Stimulated activated CD4-positive, alpha-beta T cell treated with anti-CD3 and anti-CD28 coated beads, Interleukin-12 subunit alpha, Interleukin-12 subunit beta, amount 100 ng/mL, for 48 hours (primary cell): ENCODE data around the gene MORF4L1.
"Not testable (repeated sequence)": the region's sequence is repeated elsewhere in the genome, so short reads cannot be mapped to it uniquely, and the experiment has no call there.

Experiments used
- DNase-seq, 3 donors: peaks; one replicate each; pipeline ENCODE4 v3.0.0-alpha.2; 2020; ENCODE audit warnings: low read depth in 2 of 3, low spot score in 1 of 3

MORF4L1 gene

DNA sequence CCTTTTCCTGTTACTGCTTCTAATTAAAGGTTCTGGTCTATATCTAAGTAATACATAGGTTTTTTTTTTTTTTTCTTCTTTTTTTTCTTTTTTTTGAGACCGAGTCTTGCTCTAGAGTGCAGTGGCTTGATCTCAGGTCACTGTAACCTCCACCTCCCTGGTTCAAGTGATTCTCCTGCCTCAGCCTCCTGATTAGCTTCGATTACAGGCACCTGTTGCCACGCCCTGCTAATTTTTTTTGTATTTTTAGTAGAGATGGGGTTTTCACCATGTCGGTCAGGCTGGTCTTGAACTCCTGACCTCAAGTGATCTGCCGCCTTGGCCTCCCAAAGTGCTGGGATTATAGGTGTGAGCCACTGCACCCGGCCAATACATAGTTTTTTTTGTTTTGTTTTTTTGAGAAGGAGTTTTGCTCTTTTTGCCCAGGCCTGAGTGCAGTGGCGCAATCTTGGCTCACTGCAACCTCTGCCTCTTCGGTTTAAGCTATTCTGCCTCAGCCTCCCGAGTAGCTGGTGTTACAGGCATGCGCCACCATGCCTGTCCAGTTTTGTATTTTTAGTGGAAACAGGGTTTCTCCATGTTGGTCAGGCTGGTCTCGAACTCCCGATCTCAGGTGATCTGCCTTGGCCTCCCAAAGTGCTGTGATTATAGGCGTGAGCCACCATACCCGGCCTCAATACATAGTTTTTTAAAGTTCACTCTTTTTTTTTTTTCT is 28.3 kb downstream of the MORF4L1 start:
- DNase-seq = not testable (repeated sequence)

DNA sequence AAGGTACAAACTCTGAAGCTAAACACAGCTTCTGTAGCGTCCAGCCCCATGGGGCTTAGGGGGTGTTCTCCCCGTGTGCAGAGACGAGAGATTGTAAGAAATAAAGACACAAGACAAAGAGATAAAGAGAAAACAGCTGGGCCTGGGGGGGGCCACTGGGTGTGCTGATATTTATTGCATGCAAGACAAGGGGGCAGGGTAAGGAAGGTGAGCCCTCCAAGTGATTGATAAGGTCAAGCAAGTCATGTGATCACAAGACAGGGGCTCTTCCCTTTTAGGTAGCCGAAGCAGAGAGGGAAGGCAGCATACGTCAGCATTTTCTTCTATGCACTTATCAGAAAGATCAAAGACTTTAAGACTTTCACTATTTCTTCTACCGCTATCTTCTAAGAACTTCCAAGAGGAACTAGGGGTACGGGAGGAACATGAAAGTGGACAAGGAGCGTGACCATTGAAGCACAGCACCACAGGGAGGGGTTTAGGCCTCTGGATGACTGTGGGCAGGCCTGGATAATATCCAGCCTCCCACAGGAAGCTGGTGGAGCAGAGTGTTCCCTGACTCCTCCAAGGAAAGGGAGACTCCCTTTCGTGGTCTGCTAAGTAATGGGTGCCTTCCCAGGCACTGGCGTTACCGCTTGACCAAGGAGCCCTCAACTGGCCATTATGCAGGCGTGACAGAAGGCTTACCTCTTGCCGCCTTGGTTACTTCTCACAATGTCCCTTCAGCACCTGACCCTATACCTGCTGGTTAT is 29.8 kb downstream of the MORF4L1 start:
- DNase-seq = not testable (repeated sequence)

DNA sequence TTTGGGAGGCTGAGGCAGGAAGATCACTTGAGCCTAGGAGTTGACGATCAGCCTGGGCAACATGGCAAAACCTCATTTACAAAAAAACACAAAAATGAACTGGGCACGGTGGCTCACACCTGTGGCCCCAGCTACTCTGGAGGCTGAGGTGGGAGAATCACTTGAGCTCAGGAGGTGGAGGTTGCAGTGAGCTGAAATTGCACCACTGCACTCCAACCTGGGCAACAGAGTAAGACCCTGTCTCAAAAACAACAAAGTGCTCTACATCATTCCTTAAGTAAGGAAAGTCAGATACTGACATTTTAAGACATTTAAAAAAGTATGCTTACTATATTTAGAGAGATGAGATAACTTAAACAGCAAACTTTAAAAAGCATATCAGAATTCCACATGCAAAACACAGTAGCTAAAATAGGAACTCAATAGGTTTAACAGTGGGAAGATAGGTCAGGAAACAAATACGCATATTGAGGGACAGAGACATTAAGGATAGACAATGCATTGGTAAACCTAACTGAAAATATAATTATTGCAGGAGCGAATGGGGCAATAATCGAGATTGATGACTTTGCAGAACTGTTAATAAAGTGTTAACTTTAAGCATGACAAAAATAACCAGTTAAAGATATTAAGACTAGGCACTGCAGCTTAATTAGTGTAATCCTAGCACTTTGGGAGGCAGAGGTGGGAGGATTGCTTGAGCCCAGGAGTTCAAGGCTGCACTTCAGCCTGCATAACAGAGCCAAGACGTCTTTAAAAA is 32.1 kb downstream of the MORF4L1 start:
- DNase-seq = no peak

DNA sequence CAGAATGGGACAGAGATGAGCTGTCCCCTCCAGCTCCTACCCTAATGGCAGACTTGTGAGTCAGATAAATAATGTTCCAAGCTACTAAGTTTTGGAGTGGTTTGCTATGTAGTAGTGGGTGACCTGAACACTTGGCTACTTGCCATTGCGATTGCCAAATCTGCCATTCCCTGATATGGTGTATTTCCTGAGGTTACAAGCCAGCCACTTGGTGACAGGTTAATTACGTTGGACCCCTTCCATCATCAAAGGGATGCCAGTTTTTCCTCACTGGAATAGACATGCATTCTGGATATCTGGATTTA is 33.6 kb downstream of the MORF4L1 start:
- DNase-seq = no peak

DNA sequence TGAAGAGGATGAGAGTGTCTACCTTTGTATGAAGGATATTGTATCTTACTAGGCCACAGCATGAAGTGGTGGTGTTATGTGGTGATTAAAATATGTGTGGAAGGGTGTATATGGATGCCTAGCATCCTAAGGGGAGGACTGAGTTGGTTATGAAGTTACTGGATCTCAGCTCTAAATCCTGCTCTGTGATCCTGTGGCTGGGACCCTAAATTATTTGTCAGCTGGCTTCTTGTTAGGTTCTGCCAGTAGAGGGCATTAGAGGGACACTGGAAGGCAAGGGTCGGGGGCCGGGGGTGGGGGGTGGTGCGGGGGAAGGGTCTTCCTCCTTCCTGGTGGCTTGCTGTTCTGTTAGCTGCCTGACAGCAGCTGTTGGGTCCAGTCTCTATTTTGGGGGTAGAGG is 34.9 kb downstream of the MORF4L1 start:
- no peak for DNase-seq

DNA sequence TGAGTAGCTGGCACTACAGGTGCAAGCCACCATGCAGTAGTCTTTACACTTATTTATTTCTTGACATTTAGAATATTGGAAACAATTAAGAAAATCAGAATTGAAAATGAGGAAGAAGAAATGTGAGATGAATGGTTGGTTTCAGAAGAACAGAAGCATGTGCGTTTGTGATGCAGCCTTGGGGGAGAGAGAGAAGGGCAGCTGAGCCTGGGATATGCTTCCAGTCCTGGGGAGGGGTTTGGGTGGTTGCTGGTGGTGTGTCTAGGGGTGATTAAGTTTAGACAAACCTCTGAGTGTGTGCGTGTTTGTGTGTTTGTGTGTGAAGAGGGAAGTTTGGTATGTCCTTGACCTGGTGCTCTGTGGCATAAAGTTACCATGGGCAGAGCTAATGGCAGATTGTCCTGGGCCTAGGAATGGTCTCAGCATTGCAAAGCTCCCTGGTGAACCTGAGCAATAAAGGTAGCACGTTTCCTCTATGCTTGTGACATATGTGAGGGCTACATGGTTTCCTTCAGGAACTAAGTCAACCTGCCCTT is 36.5 kb downstream of the MORF4L1 start:
- DNase-seq = no peak

DNA sequence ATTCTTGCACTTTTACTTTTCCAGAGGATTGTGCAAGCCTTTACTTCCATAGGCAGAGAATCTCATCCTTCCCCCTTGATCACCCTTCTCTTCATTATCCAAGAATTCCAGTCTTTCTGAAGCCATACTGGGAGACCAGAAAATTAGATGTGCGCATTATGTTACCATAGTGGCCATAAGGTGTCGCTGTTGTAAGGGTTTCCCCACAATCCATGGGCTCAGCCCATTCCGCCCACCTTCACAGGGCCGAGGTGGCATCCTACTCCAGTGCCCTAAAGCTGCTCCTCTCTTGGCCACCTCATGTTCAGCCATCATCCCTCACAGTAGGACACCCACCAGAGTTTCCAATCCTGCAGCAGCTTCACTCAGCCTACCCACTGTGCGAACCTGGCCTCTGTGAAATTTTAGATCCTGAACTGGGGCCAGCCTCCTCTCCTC is 37.1 kb downstream of the MORF4L1 start:
- peak in 1 of 3 donors; percentile 41 for DNase-seq

DNA sequence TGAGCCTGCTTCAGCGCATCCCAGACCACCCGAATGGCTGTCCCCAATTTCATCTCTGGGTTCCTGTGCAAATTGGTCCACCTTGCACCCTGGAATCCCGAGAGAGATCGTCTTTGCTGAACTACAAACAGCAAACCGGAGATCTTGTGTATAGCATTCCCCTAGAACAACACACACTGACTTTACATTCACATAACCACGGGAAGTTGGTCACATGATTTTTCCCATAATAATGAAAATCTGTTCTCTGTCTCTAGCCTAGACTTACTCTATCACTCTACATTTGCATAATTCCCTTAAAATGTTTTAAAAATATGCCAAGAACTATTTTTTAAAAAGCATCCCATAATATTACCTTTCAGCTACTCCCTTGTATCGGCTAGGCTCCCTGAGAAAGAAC is 37.6 kb downstream of the MORF4L1 start:
- no peak for DNase-seq

DNA sequence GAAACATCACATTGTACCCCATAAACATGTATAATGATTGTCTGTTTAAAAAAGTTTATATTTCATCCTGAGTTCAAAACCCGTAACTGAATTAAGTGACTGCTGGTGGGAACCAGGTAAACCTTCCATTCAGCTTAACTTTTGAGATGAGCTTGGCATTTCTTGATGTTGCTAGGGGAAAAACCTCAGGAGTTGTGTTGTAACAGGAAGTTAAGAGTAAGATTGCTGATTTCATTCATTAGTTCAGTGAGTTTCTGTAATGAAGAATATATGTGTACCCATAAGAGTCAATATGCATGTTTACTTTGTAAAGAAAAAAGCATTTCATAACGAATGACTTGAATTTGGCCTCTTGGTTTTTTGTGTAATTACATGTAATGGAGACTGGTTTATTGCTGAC is 39.6 kb downstream of the MORF4L1 start:
- DNase-seq = no peak

DNA sequence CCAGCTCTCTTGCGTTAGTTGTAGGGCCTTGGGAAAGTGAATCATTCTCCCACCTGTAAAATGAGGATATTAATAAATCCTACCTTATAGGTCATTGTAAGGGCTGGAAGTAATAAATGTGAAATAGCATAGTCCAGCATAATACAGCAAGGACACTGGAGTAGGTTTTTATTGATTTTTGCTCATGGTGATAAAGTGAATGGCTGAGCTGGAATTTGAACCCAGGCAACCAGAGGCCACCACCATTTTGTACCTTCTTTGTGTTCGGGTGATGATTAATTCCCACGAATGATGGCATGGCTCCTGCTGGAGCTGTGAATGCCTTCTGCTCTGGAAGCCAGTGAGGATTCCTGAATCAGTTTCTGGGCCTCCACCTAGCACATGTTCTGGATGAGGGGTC is 40.3 kb downstream of the MORF4L1 start:
- DNase-seq = no peak

DNA sequence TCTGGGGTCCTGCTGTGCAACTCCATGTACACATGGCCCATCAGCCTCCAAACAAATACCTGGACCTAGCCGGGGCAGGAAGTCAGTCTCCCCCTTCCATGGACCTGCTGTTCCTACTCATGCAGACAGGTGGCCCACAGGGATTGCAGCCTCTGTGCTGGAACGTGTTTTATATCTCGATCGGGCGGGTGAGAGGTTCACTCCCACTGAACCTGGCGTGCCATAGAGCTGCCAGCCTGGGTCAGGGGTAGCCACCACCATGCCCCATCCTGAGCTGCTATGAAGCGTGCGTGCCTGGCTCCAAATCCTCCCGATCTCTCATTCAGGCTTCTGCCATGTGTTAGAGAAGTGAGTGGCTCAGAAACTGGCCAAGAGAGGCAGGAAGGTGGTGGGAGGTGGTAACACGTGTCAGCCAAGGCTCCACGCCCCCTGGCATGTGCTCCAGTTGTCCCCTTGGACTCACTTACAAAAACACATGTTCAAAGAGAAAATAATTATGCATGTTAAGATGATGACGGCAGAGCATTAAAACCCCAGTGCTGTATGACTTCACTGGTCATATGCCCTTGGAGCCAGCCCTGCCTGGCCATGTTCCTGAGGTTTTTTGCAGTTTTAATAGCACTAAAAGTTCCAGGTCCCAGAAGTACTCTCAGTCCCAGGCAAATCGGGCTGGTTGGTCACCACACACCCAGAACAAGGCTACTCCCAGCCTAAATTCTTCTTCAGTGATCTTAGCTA is 41.5 kb downstream of the MORF4L1 start:
- DNase-seq = no peak

DNA sequence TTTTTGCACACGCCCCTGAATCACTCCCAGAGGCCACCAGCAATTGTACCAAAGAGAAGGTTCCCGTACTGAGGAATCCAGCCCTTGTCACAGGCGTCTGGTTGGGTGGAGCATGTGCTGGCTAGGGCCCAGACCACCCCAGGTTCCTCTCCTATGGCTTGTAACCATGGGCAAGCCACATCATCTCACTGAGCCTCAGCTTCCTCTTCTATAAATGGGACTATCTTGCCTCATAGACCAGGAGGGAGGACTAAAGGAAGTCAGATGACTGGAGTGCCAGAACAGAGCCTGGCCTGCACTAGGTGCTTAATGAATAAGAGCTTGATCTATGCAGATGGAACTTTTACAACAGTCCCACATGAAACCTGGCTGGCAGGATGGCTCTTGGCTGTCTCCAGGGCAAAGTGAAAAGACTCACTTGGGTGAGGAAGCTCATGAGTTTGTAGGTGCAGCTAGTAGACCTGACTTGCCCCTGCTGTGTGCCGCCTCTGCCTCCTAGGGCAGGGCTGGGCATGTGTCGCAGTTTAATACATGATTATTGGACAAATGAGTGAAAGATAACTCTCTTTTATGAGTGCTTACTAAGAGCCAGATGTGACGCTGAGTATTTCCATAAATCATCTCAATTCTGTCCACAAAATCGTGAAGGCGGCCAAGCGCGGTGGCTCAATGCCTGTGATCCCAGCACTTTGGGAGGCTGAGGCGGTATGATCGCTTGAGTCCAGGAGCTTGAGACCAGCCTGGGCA is 42.8 kb downstream of the MORF4L1 start:
- no peak for DNase-seq

DNA sequence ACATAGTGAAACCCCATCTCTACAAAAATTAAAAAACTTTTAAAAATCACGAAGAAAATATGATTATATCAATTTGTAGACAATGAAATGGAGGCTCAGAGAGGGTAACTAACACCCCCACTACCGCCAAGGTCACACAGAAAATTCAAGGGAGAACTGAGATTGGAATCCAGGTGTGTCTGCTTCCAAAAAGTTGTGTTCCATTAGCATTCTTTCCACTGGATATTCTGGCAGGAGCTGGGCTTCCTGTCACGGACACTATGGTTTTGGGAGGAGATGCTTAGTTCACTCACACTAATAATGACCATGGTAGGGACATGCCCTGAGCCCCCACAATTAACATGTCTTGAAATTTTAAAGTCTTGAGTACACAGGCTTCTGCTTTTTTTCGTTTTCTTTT is 43.4 kb downstream of the MORF4L1 start:
- no peak for DNase-seq

DNA sequence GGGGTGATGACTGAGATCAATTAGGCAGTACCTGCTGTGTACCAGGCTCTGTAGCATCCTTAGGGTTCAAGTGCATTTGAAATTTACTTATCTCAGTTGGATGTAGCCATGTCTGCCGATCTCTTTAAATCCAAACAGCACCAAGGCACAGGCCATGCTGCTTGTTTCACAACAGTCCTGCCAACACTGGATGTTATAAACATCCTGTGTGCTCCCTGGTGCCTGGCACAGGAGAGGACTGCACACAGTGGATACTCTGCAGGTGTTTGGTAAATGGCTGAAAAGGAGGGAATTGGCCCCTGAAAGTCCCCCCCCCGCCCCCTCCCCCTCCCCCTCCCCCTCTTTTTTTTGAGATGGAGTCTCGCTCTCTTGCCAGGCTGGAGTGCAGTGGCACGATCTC is 45.2 kb downstream of the MORF4L1 start:
- DNase-seq = no peak

DNA sequence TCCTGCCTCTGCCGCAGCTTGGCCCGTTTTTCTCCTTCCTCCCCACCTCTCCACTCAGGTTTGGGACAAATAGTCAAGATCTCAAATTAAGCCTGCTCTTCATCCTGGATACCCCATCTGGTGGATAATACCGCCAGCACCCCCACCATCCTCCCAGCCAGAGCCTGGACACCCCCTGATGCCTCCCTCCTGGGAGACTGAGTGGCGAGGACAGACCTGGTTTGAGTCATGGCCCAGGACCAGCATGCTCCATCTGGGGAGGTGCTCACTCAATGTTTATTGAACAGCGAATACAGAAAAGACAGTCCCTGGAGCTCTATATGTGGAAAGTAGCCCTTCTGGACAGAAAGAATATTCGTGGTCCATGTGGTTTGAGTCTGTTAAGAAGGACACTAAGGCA is 48.8 kb downstream of the MORF4L1 start:
- DNase-seq = no peak

DNA sequence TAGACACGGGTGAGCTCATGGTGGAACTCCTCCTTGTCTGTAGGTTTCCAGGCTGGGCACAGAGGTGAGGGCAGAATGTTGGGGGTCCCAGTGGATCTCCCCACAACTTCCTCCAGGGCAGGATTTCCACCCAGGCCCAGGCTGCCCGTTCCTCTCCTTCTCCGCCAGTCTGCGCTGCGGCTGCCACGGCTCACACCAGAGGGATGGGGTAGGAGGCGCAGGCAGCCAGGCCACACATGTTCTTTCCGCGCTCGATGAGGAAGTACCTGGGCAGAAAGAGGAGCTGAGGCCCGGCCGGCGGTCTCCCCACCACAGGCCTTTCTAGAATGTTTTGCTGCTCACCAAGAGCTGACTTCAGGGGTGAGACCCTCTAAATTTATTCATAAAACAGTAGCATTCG is 49.2 kb downstream of the MORF4L1 start:
- DNase-seq = no peak

DNA sequence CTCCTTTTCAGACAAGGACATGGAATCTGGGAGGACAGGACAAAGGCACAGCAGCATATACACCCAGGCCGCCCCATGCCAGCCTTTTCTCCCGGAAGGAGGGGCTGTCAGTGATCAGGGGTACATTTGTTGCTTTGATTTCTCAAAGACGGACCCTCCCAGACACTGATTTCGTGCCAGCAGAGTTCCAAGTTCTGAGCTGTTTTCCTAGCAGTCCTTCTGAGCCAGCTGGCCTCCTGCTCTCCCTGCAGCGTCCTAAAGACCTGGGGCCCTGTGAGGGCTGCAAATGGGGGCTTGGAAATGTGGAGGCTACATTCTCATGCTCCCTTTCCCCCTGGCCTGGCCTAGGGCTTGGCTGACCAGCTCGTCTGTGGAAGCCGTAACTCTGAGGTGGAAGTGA is 49.8 kb downstream of the MORF4L1 start:
- no peak for DNase-seq

DNA sequence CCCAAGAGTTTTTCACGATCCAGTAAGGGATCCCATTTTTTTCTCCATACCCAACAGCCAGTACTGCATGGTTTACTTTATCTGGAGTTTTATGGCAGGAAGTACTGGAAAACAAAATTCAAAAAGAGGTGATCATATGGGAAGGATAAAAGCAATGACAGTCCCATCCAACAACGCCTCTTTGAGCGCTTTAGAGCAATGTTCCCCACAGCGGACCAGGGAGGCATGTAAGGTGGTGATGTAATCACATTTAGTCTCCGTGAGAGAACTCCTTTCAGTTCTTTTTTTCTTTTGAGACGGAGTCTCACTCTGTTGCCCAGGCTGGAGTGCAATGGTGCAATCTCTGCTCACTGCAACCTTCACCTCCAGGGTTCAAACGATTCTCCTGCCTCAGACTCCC is 50.3 kb downstream of the MORF4L1 start:
- no peak for DNase-seq

DNA sequence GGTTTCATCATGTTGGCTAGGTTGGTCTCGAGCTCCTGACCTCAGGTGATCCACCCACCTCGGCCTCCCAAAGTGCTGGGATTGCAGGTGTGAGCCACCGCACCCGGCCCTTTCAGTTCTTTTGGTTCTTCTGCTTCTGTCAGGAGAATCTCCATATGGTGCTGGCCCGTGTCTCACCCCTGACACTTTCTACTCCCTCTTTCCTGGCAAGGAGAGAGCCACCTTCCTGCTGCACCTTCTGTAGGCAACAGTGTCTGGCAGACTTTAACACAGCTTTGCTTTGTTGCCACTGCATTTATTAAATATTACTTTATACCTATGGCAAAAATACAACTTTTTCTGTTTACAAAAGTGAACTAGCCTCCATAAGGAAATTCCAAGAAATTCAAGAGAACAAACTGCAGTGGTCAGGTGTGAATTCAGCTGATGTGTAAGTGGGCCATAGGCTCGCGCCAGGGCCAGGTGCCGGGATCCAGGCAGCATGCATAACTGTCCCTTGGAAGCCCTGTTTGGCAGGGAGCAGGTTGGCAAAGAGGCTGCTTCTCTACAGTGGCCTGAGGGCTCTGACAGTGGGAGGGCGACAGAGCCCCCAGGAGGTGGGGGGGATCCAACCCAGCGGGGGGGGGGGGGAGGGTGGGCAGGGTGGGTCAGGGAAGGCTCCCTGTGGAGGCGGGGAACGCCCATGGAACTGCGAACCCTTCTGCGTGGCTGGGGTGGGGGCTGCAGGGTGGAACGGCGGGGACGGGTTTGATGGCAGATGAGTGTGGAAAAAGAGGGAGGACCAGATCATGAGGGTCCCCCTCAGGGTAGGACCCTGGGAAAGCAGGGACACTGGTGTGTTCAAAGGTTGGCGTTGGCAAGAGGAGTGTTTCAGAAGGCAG is 51.0 kb downstream of the MORF4L1 start:
- no peak for DNase-seq
